Stimulated activated CD8-positive, alpha-beta memory T cell treated with anti-CD3 and anti-CD28 coated beads, Interleukin-7, amount 100 ng/mL, for 24 hours (primary cell): Measurements from ENCODE around the gene SNX27.
"Not testable (repeated sequence)": the region's sequence is repeated elsewhere in the genome, so short reads cannot be mapped to it uniquely, and the experiment has no call there.

Source experiments
- DNase-seq: peaks from one replicate; pipeline ENCODE4 v3.0.0-alpha.2; 2020; ENCODE audit warnings: low read depth

SNX27 gene

DNA sequence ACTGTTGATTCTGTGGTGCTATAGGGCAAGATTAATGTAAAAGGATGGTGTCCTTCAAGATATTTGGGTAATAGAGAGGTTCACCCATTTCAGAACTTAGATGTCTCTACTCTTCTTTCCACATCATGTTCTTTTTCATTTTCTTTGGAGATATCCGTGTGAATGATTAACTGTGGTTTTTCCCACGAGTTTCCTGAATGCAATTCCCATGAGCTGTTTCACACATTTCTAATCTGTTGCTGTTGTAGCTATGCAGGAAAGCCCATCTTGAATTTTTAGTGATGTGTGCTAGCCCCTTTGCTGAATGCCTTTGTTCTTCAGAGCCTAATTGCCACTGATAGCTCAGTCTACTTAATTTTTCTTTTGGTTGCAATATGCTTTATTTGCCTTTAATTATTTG lies 27.6 kb downstream of the SNX27 start:
- DNase-seq: no peak

DNA sequence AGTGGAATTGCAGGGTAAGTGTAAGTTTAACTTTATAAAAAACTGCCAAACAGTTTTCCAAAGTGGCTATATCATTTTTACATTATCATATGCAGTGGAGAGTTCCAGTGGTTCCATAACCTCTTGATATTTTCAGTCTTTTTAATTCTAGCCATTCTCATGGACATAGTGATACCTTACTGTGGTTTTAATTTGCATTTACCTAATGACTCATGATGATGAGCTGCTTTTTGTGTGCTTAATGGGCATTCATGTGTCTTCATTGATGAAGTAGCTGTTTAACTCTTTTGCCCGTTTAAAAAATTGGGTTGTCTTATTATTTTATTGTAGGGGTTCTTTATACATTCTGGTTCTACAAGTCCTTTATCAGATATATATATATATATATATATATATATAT lies 29.4 kb downstream of the SNX27 start:
- no peak for DNase-seq

DNA sequence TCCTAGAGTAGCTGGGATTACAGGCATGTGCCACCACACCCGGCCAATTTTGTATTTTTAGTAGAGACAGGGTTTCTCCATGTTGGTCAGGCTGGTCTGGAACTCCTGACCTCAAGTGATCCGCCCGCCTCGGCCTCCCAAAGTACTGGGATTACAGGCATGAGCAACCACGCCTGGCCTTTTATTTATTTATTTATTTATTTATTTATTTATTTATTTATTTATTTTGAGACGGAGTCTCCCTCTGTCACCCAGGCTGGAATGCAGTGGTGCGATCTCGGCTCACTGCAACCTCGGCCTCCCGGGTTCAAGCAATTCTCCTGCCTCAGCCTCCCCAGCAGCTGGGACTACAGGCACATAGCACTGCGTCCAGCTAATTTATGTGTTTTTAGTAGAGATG lies 31.2 kb downstream of the SNX27 start:
- not testable (repeated sequence) for DNase-seq

DNA sequence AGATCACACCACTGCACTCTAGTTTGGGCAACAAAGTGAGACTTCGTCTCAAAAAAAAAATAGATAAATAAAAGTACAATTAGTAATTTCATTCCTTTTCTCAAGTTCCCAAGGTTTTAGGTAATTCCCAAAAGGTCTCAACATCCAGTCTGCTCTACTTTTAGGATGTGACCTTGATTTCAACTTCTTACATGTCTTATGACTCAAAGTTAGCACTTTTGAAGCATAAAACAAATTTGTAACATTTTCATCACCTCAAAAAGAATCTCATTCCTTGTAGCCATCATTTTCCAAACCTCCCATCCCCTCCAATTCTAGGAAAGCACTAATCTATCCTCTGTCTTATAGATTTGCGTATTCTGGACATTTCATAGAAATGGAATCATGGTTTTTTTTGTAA lies 32.2 kb downstream of the SNX27 start:
- DNase-seq: no peak

DNA sequence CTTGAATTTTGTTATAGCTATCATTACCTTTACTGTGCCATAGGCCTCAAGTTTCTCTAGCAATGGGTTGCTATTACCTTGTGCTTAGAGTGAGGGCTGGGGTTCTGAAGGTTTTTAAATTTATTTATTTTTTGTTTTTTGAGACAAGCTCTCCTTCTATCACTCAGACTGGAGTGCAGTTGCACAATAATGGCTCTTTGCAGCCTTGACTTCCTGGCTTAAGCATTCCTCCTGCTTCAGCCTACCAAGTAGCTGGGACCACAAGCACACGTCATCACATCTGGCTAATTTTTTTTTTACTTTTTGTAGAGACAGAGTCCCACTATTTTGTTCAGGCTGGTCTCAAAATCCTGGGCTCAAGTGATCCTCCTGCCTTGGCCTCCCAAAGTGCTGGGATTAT lies 41.5 kb downstream of the SNX27 start:
- no peak for DNase-seq

GRCh38 chr1:151655371-151655770 lies 43.5 kb downstream of the SNX27 start:
- no peak for DNase-seq

GRCh38 chr1:151661751-151662150 lies 49.9 kb downstream of the SNX27 start:
- no peak for DNase-seq

- DNase-seq: no peak
Observed at GRCh38 chr1:151668090-151668489, 56.2 kb downstream of the SNX27 start.

DNA sequence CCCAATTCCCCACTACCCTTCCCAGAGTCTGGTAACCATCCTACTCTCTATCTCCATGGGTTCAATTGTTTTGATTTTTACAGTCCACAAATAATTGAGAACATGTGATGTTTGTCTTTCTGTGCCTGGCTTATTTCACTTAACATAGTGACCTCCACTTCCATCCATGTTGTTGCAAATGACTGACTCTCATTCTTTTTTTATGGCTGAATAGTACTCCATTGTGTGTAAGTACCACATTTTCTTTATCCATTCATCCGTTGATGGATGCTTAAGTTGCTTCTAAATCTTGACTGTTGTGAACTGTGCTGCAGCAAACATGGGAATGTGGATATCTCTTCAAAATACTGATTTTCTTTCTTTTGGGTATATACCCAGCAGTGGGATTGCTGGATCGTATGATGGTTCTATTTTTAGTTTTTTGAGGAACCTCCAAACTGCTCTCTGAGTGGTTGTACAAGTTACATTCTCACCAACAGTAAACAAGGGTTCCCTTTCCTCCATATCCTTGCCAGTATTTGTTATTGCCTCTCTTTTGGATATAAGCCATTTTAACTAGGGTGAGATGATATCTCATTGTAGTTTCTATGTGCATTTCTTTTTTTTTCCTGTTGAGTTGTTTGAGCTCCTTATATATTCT lies 58.3 kb downstream of the SNX27 start:
- DNase-seq: not testable (repeated sequence)

DNA sequence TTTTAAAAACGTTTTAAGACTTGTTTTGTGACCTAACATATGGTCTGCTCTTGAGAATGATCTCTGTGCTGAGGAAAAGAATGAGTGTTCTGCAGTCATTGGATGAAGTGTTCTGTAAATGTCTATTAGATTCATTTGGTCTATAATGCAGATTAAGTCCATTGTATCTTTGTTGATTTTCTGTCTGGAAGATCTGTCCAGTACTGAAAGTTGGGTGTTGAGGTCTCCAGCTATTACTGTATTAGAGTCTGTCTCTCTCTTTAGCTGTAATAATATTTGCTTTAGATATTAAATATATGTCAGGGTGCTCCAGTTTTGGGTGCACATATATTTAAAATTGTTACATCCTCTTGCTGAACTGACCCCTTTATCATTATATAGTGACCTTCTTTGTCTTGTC lies 61.6 kb downstream of the SNX27 start:
- no peak for DNase-seq

DNA sequence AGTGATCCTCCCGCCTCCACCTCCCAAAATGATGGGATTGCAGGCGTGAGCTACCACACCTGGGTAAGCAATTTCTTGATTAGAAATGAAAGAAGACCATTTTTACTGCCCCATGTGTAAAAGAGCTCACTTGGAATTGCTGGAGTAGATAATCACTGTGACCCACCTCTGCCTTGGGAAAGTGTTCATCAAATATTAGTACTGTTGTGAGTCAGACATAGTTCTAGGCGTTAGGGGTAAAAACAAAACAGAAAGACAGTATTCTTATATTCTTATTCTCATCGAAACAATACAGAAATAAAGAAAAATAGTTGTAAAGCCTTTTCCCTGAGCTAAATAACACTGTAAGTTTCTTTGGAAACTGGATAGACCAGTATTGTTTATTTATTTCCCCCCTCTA lies 68.5 kb downstream of the SNX27 start:
- no peak for DNase-seq

- no peak for DNase-seq
Observed at GRCh38 chr1:151680826-151681225, 69.0 kb downstream of the SNX27 start.

GRCh38 chr1:151681923-151682322 lies 70.1 kb downstream of the SNX27 start:
- DNase-seq: no peak

- DNase-seq: not testable (repeated sequence)
Observed at GRCh38 chr1:151682901-151683300, 71.1 kb downstream of the SNX27 start.

DNA sequence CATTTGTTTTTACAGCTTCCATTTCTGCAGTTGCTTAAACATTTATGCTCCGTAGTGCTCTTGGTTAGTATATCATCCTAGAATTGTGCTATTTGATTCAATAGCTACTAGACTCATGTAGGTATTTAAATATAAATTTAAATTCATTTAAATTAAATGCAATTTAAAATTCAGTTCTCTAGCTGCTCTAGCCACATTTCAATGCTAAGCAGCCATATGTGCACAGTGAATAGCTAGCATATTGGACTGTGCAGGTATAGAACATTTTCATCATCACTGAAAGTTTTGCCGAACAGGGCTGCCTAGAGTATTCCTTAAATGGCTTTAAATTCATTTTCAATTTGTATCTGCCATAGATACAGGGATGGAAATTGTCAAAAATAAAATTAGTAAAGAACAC lies 72.3 kb downstream of the SNX27 start:
- no peak for DNase-seq

DNA sequence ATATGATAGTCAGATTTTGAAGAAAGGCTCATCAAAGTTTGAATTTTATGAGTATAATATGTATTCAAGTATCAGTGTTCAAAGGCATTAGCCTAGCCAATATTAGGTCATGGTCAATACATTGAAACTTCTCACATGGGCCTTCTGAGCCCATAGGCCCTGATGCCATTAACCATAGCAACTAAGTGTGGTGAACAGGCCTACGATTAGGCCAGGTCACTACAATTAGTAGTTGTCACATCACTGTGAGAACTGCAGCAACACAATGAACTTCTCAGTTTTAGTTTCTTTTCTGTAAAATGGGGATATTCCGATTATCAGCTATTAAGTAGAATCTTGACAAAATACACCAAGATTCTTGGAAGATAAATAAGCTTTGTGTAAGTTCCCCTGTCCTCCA lies 74.7 kb downstream of the SNX27 start:
- DNase-seq: no peak

DNA sequence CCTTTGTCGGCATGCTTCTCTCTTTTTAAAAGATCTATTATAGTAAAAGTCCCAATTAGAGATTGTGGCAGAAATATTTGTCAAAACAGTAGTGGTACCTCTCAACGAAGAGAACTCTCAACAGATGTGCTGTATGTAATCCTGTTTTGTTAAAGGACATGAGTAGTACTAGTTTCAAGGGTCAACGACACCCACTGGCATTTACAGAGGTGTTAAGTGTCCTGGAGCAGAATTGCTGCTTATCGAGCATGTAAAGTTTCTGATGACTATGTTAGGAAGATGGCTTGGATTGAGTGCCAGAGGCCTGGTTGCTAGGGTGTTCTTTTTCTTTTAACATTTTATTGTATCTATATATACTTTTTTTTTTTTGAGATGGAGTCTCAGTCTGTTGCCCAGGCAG lies 77.6 kb downstream of the SNX27 start:
- no peak for DNase-seq

GRCh38 chr1:151692226-151692625 lies 80.4 kb downstream of the SNX27 start:
- DNase-seq: no peak

DNA sequence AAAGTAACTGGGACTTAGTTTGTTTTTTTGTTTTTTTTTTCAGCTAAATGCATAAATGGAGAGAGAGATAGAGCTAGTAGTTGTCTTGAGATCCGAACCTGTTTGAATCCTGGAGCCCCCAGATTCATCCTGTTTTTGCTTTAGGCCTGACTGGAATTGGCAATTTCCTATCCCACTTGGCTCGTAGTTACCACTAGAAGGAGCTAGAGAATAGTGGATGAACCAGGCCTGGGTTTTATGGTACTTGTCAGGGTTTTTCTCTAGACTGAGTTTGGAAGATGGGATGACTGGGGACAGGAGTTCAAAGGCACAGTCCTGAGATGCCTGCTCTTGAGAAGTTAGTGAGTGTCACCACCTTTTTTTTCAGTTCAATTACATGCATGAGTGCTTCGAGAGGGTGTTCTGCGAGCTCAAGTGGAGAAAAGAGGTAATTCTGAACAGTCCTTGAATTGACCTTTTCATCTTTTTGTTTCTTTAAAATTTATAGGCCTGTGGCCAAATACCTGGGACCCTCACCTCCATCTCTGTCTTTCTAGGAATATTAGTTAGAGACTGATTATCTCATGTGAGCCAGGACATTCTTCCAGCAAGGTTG lies 81.3 kb downstream of the SNX27 start:
- no peak for DNase-seq

DNA sequence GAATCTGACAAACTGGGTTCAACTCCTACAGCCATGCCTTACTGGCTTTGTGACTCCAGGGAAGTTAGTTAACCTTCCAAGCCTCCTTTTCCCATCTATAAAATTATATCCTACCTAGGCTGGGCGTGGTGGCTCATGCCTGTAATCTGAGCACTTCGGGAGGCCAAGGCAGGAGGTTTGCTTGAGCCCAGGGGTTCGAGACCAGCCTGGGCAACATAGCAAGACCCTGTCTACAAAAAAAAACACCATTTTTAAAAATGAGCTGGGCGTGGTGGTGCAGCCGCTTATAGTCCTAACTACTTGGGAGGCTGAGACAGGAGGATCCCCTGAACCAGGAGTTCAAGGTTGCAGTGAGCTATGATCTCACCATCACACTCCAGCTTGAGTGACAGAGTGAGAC lies 89.7 kb downstream of the SNX27 start:
- DNase-seq: no peak

GRCh38 chr1:151702936-151703335 lies 91.1 kb downstream of the SNX27 start:
- no peak for DNase-seq

GRCh38 chr1:151703813-151704212 lies 92.0 kb downstream of the SNX27 start:
- DNase-seq: no peak

DNA sequence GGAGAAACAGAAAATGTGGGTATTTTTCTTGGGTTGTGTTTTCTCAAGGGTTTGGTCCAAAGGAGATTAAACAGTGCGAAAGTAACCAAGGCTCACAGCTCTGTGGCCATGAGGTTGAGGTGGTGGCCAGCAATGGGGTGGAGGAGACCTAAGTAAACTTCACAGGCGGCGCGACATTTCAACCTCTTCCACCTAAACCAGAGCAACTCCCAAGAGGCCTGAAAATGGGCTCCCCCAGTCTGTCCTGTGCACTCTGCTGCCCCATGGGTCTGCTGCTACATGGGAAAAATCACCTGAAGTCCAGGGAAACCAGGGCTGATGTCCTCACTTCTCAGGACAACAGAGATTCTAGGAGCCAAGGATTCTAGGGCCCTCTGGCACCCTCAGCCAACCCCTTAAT lies 92.4 kb downstream of the SNX27 start:
- no peak for DNase-seq

DNA sequence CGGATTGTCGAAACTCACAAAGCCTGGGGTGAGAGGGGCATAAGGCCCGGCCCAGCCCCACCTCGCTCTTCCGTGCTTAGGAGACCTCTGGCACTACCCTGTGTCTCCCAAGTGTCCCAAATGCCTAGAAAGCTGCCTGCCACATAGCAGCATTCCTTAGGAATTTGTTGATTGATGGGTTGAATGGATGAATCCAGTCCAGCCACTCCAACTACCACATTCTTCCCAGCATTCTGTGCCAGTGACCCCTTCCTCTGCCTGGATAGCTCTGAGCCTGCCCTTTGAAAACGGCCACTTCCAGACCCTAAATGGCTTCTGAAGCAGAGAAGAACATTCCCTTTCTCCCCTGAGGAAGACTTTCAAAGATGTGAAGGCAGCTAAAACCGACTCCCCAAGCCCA lies 93.3 kb downstream of the SNX27 start:
- no peak for DNase-seq
